AG04449 (cell line): ENCODE measurements around the gene DENND1B.

ENCODE experiments used
- CTCF ChIA-PET: fragments of 350-600 bp; formaldehyde crosslinking; extraction: SDS; loops from one replicate; lab custom pipeline; 2021; ENCODE audit warnings: antibody characterized with exemption; lab: Yijun Ruan, JAX
- POLR2A ChIA-PET: fragments of 400-600, 350-600 bp; formaldehyde crosslinking; extraction: SDS; loops from one replicate; lab custom pipeline; 2020; ENCODE audit warnings: antibody characterized with exemption, inconsistent platforms; lab: Yijun Ruan, JAX
- DNase-seq: peaks from one replicate; pipeline ENCODE4 v3.0.0-alpha.2; 2010; ENCODE audit warnings: low read depth, low spot score
- H3K4me3 ChIP-seq: 2 replicates; pipeline ENCODE4 v1.5.1; 2011; ENCODE audit warnings: low read depth, mild to moderate bottlenecking, control low read depth, low read length
- CTCF ChIP-seq: IDR thresholded peaks from one replicate; pipeline ENCODE4 v1.5.1; 2011; ENCODE audit warnings: mild to moderate bottlenecking, moderate library complexity, low read length, control low read depth, inconsistent platforms; ENCODE audit not compliant: insufficient read depth; ENCODE audit errors: missing control alignments

DENND1B gene

GRCh38 chr1:197691816-197692215, 83.5 kb downstream of the DENND1B start:
- no peak for DNase-seq
- no peak overlapping the region for H3K4me3 ChIP-seq
- ChIA-PET CTCF (interaction anchor here (2.7 kb wide), 1 partner anchor 177 kb away, joined by 29 read pairs; no protein-coding TSS in a partner anchor), POLR2A (no interaction called here)
- TF ChIP-seq CTCF: no peak

DNA sequence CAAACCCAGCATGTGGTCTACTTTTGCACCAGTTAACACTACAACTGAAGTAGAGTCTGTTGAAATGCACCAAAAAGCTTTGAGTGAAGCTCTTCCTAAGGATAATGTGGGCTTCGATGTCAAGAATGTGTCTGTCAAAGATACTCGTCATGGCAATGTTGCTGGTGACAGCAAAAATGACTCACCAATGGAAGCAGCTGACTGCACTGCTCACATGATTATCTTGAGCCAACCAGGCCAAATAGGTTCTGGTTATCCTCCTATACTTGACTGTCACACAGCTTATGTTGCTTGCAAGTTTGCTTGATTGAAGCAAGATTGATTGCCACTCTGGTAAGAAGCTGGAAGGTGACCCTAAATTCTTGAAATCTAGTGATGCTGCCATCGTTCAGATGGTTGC, 85.2 kb downstream of the DENND1B start:
- CTCF ChIA-PET: no interaction called here

GRCh38 chr1:197688233-197688632, 87.0 kb downstream of the DENND1B start:
- H3K4me3 ChIP-seq: no peak overlapping the region
- no peak for DNase-seq
- TF ChIP-seq CTCF: no peak
- CTCF ChIA-PET: interaction anchor here (0.8 kb wide), 1 partner anchor 181 kb away, joined by 3 read pairs; no protein-coding TSS in a partner anchor
- POLR2A ChIA-PET: no interaction called here

More for the DNA sequence above, 85.2 kb downstream of the DENND1B start:
- no peak for TF ChIP-seq CTCF
- POLR2A ChIA-PET: no interaction called here
- DNase-seq: no peak
- H3K4me3 ChIP-seq: no peak overlapping the region

GRCh38 chr1:197686702-197687355, 88.5 kb downstream of the DENND1B start:
- no peak for DNase-seq
- ChIA-PET POLR2A (no interaction called here), CTCF (interaction anchor here (1.8 kb wide), 1 partner anchor 182 kb away, joined by 7 read pairs; no protein-coding TSS in a partner anchor)
- H3K4me3 ChIP-seq: no peak overlapping the region
- no peak for TF ChIP-seq CTCF

DNA sequence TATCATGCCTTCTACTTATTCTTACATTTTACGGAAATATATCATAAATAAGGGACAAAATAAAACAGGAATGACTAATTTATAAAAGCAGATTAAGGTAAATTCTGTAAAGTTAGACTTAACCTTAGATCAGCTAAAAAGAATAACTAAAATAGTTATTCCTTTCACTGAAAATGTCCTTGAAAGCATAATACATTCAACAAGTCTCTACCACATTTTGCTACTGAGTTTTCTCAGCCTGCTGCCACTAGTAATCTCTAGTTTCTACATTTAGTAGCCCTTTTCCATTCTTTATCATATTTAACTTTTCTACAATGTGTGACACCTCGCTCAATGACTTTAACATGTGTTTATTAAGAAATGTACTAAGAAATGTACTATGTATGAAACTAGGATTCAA, 89.0 kb downstream of the DENND1B start:
- no peak for DNase-seq
- ChIA-PET POLR2A (no interaction called here), CTCF (interaction anchor here (1.8 to 2.2 kb wide), 2 partner anchors 71 to 183 kb away, joined by 4 to 7 read pairs; no protein-coding TSS in a partner anchor)
- TF ChIP-seq CTCF: no peak
- no peak overlapping the region for H3K4me3 ChIP-seq

- ChIA-PET CTCF (interaction anchor here (1.8 to 2.2 kb wide), 2 partner anchors 71 to 183 kb away, joined by 4 to 7 read pairs; no protein-coding TSS in a partner anchor), POLR2A (no interaction called here)
- no peak for TF ChIP-seq CTCF
- H3K4me3 ChIP-seq: no peak overlapping the region
- DNase-seq: no peak
Measured at GRCh38 chr1:197685785-197686184, 89.5 kb downstream of the DENND1B start.
